Right renal cortex interstitium (tissue), 3 donors: Measurements from ENCODE around the gene PGAP6. TPM values are rescaled to one million over a fixed set of nuclear protein-coding genes. Genes with fewer than 3 reads are reported as not detected.
"Not testable (repeated sequence)": the region's sequence is repeated elsewhere in the genome, so short reads cannot be mapped to it uniquely, and the experiment has no call there.

Experiments used
- DNase-seq, 3 donors: peaks; one replicate each; pipeline ENCODE4 v3.0.0-alpha.2; 2013; ENCODE audit warnings: low read depth in 3 of 3, low spot score in 2 of 3
- polyA plus RNA-seq, 3 donors: library from polyadenylated mRNA; unstranded; fragments of 120-200 nt; gene quantifications; one replicate each; pipeline ENCODE4 v1.2.1, GENCODE V29; 2013; ENCODE audit not compliant: insufficient read length in 3 of 3

Gene PGAP6
- polyA plus RNA-seq, 3 donors = 53.9 to 75.4 (median 66.1) TPM

DNA sequence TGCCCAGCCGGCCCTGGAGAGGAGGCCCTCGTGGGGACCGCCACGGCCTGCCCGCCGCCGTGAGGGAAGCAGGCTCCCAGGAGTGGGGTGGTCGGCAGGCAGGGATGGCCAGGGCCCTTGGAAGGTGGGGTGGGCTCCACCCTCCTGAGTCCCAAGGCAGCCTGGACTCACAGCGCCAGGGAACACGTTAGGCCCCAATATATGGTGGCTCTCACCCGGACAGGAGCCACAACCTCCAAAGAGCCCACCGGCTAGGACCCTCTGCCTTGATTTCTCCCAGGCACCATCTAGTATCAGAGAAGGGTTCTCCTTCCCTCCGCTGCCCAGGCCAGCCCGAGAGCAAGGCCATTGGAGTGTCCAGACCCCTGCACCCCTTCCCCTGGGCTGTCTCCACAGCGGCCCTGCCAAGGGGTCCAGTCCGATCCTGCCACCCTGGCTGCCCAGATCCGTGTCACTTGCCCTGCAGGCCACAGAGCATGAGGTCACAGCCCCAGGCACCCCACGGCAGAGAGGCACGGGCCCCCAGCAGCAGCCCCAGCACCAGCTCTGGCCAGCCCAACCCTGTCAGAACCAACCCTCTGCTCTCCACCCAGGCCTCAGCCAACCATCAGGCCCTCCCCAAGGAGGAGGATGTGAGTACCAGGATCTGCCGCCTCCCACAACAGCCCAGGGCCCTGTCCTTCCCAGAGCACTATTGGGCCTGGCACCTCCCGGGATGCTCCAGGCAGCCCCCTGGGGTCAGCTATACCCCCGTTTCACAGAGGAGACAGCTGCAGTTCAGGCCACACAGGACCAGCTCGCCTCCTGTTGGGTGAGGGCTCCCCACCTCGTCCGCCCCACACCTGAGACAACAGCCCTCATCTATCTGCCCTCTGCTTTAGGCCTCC lies 28.1 kb downstream of the PGAP6 start:
- no peak for DNase-seq

DNA sequence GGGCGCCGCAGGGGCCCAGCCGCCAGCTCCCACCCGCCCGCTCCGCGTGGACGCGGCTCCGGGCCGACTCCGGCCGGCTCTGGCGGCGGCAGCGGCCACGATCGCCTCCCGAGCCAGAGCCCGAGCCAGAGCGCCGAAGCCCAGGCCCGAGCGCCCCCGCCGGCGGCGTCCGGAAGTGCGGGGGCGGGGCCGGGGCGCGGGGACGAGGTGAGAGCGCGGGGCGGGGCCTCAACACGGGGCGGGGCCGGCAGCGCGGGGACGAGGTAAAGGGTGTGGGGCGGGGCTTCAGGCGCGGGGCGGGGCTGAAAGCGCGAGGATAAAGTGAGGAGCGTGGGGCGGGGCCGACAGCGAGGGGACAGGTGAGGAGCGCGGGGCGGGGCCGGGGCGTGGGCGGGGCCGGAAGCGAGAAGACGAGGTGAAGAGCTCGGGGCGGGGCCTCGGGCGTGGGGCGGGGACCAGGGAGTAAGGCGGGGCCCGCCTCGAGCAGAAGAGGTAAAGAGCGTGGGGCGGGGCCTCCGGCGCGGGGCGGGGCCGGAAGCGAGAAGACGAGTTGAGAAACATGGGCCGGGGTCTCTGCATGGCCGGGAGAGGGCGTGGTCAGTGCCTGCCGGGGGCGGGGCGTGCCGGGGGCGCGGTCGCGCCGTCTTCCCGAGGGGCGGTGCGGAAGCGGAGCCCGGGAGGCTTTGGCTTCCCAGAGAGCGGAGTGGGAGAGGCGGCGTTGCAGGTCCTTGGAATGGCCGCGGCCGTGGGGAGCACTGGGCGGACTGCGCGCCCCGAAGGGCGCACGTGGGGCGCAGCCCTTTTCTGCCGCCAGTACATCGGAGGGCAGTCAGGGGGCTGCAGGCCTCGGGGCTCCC lies 29.0 kb downstream of the PGAP6 start, which contains the start of gene AXIN1:
TSS of gene AXIN1 (minus strand) at position 177 of the 857 bp plus-strand sequence. CDS start 5,698 bp downstream, outside the sequence.
- peak; percentile 63 to 88 (median 87) for DNase-seq

- no peak for DNase-seq
These were observed 29.8 kb downstream of the PGAP6 start for GRCh38 chr16:351804-352520.

DNA sequence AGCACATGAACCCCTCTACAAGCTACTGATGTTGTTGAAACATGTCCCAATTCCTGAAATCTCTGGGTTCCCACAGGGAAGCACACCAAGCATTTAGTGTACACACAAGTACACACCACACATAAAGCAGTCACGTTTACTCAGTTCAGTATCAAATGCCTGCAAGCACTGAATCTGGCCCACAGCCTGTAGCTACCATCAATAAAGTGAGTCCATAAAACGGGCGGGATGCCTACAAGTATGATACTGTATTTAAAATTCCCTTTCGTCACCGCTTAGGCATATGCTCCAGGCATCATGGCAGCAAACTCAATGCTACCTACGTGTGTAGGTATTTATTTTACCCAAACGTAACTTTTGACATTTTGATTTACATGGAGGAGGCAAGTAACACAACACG lies 31.6 kb downstream of the PGAP6 start:
- no peak for DNase-seq

DNA sequence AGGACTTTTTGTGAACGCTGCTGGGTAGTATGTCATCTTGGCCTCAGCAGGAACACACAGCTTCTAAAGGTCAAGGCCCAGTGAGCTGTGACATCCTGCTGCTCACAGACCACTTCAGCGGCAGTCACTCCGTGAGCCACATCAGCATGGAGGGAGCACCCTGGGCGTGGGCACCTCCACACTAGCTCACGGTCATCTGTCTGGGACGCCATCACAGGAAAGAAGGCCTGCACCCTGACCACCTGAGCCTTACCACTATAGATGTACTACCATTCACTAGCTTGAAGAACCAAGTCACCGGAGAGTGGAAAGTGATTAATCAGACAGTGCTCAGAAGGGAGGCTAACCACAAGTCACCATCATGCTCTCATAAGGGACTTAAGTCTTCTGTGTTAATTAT lies 32.6 kb downstream of the PGAP6 start:
- DNase-seq = no peak

DNA sequence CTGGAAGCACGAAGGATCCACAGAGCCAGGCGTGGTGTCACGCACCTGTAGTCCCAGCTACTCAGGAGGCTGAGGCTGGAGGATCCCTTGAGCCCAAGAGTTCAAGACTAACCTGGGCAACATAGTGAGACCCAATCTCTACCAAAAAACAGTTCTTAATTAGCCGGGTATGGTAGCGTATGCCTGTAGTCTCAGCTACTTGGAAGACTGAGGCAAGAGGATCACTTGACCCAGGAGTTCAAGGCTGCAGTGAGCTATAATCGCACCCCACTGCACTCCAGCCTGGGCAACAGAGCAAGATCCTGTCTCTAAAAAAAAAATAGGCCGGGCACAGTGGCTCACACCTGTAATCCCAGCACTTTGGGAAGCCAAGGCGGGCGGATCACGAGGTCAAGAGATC lies 33.3 kb downstream of the PGAP6 start:
- not testable (repeated sequence) for DNase-seq

DNA sequence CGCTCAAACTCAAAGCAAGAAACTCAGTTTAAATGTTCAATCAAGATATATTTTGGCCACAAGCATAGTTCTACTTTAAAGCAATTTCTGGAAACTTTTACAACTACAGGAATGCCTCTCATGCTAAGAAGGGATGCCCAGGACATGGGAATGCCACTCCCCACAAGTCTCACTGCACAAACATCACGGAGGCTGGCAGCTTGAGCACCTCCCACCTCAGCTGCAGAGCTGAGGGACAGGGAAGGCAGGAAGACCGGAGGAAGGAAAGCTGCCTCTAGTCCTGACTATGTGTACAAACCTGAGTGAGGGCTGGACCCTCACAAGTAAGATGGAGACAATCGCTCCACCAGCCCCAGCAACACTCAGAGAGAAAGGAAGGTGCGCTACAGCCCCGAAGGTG lies 34.6 kb downstream of the PGAP6 start:
- no peak for DNase-seq

DNA sequence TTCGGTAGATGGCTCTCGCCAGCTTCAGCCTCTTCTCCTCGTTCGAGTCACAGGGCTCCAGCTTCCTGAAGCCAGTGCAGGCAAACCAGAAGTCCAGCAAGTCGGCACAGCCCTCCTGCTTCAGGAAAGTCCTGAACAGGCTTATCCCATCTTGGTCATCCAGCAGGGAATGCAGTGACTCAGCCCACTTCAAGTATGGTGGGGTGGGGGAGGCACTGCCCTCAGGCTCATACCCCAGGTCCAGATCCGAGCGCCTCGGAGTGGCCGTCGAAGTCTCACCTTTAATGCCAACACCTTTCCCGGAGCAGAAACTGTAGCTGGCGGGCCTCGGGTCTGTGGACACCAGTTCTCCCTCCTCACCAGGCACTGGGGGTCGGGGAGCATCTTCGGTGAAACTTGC lies 35.2 kb downstream of the PGAP6 start:
- DNase-seq = no peak

DNA sequence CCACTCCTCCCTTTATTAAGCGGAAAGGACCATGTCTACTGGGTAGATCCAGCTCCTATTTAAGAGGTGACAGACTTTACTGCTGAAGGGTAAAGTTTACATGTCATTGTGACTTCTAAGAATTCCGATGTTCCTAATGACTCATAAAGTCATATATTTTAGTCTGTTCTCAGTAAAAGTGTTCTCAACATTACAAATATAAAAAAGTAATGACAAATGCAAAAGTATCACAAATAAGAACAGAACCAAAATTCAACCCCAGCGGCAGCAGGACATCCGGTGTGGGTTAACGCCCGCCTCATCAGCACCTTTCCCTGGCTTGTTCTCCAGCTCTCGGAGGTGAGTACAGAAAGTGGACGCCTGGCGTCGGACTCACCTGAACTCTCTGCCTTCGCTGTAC lies 36.0 kb downstream of the PGAP6 start:
- no peak for DNase-seq

DNA sequence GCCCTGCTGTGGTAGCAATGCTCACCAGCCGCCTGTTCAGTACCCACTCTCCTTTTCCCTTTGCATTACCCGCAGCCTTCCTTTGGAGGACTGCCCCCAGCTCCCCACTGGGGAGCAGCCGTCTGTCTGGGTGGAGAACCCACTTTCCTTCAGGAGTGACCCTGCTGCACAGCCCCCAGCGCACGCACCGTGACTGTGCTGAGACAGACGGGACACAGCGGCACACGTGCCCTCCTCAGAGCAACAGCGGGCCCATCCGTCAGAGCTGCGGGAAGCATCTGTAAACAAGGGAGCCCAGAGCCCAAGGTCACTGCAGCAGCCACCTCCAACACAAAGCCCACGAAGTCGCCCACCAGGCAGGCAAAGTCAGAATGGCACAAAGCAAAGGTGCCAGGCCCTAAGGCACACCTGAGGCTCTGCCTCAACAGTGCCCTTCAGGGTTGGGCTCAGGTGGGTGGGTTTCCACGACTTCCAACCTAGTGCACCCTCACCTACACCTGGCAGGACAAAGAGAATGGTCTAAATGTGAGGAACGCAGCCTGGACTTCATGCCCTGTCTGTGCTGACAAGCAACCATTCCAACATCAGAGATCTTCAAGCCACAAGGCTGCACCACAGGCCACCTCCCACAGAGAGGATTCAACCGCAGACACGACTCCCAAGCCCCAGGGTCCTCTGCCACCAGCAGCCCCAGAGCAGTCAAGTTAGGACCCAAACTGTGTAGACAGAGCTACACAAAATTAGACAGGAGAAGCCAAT lies 39.1 kb downstream of the PGAP6 start:
- no peak for DNase-seq

DNA sequence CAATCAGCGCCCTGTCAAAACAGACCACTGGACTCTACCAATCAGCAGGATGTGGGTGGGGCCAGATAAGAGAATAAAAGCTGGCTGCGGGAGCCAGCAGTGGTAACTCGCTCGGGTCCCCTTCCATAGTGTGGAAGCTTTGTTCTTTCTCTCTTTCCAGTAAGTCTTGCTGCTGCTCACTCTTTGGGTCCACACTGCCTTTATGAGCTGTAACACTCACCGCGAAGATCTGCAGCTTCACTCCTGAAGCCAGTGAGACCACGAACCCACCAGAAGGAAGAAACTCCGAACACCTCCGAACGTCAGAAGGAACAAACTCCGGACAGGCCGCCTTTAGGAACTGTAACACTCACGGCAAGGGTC lies 39.8 kb downstream of the PGAP6 start:
- not testable (repeated sequence) for DNase-seq

DNA sequence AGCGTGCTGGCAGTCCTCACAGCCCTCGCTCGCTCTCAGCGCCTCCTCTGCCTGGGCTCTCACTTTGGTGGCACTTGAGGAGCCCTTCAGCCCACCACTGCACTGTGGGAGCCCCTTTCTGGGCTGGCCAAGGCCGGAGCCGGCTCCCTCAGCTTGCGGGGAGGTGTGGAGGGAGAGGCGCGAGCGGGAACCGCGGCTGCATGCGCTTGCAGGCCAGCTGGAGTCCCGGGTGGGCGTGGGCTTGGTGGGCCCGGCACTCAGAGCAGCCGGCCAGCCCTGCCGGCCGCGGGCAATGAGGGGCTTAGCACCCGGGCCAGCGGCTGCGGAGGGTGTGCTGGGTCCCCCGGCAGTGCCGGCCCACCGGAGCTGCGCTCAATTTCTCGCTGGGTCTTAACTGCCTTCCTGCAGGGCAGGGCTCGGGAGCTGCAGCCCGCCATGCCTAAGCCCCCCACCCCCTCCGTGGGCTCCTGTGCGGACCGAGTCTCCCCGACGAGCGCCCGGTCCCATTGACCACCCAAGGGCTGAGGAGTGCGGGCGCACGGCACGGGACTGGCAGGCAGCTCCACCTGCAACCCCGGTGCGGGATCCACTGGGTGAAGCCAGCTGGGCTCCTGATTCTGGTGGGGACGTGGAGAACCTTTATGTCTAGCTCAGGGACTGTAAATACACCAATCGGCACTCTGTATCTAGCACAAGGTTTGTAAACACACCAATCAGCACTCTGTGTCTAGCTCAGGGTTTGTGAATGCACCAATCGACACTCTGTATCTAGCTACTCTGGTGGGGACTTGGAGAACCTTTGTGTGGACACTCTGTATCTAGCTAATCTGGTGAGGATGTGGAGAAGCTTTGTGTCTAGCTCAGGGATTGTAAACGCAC lies 40.4 kb downstream of the PGAP6 start:
- not testable (repeated sequence) for DNase-seq

- no peak for DNase-seq
These were observed 41.2 kb downstream of the PGAP6 start for GRCh38 chr16:340370-341091.

DNA sequence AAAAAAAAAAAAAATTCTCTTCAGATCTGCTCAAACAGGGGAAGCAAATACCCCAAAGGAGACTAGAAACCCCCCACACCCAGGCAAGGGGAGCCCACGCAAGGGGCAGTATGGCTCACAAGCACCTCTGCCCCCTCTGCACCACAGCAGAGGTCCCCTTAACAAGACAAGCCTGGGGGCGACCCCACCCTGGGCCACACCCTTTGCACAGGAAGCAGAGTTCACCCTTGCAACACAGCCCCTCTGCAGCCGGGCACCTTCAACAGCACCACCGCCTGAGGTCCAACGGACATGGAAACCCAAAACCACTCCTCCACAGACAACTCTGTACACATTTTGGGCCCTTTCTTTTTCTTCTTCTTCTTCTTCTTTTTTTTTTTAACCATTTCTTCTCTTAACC lies 42.1 kb downstream of the PGAP6 start:
- no peak for DNase-seq

DNA sequence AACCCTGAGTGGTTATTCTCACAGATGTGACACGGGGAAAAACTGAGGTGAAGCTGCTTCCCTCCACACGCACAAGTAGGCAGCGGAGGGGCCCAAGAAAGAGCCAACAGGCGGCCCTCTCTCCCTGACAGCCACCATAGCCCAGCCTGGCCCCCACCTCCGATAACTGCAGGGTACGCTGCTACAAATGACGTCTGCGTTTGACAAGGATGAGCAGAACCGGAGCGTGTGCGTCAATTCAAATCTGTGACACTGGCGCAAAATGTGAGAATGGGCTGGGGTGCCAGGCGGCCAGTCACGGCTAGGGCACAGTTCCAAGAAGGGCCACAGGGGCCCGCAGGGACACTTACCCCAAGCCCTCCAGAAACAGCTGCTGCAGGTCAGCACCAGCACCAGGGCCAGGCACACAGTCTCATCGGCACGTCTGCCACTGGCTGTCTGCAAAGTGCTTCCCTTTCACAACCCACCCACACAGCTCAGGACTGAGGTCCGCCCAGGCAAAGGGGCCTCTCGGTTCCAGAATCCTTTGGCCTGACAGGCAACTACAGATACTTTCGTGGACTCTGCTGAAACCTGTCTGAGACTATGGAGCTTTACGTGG lies 43.7 kb downstream of the PGAP6 start:
- no peak for DNase-seq

- DNase-seq = no peak
These were observed 44.3 kb downstream of the PGAP6 start for GRCh38 chr16:337437-337836.

DNA sequence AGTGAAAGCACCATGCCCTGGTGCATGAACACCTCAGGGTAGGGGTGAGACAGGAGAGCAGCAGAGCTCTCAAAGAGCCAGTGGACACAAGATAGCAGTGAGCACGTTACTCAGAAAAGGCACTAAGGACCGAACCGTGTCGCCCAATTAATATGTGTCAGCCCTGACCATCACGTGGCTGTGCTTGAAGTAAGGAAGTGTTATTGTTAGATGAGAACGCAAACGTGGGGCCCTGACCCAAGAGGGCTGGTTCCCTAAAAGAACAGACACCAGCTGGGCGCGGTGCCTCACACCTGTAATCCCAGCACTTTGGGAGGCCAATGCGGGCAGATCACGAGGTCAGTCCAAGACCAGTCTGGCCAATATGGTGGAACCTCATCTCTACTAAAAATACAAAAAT lies 45.5 kb downstream of the PGAP6 start:
- DNase-seq = no peak
